OCI-LY1 (cell line): ENCODE measurements around the gene MORC4.

Experiments
- EZH2 ChIP-seq: fragments of 200-600 bp; sonication (generic), shearing (Covaris generic); IDR thresholded peaks from 2 replicates; pipeline ENCODE4 v1.8.0; 2017; ENCODE audit warnings: borderline replicate concordance, mixed run types, mild to moderate bottlenecking, antibody characterized with exemption, low read length, moderate library complexity, mixed read lengths
- TF ChIP-seq, protein P1 (sequence below): fragments of 200-600 bp; sonication (generic), shearing (Covaris generic); IDR thresholded peaks from 2 replicates; pipeline ENCODE4 v1.5.1; 2017; ENCODE audit warnings: mild to moderate bottlenecking, antibody characterized with exemption, low read length, moderate library complexity, mixed read lengths

DNA sequence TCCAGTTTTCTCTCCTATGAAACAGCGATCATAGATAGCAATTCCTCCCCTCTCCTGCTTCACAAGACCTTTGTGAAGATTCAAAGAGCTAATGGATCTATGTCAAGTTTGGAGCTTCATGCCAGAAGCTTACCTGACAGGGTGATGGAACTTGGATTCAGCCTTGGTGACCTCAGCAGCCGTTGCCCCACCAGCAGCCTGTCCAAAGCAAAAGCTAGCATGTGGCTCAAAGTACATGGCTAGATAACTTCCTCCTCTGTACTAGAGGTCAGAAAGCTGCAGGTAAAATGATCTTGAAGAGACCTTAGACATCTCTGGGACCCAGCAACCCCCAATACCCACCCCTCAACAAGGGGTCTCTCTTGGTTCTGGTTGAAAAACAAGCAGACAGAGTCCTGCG lies 98.7 kb downstream of the MORC4 start:
- TF ChIP-seq, protein P1, sequence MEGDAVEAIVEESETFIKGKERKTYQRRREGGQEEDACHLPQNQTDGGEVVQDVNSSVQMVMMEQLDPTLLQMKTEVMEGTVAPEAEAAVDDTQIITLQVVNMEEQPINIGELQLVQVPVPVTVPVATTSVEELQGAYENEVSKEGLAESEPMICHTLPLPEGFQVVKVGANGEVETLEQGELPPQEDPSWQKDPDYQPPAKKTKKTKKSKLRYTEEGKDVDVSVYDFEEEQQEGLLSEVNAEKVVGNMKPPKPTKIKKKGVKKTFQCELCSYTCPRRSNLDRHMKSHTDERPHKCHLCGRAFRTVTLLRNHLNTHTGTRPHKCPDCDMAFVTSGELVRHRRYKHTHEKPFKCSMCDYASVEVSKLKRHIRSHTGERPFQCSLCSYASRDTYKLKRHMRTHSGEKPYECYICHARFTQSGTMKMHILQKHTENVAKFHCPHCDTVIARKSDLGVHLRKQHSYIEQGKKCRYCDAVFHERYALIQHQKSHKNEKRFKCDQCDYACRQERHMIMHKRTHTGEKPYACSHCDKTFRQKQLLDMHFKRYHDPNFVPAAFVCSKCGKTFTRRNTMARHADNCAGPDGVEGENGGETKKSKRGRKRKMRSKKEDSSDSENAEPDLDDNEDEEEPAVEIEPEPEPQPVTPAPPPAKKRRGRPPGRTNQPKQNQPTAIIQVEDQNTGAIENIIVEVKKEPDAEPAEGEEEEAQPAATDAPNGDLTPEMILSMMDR, result no peak
- TF ChIP-seq EZH2, result no peak
